ENCODE results near the gene SSR1. TPM values are rescaled to one million over a fixed set of nuclear protein-coding genes. Genes with fewer than 3 reads are reported as not detected.

Gene SSR1
- total and polyA plus RNA-seq, 2 of the 13 experiments (the other 11 are each of a cell fraction or from before 2014, with no cell fraction given) = 203 to 243 TPM

- peak; percentile 50; the same call in 1 of the 2 replicates for TF ChIP-seq ZBED4 (CRISPR knock-in tag; IDR thresholded peaks at IDR 0.05; ENCODE audit: borderline replicate concordance)
- TF ChIP-seq ATF2 (CRISPR knock-in tag; IDR thresholded peaks at IDR 0.05) = peak; percentile 58; the same call in 1 of the 2 replicates
- no peak for TF ChIP-seq SMARCE1 (IDR thresholded peaks at IDR 0.05; ENCODE audit: borderline replicate concordance)
- TF ChIP-seq TEAD2 (CRISPR knock-in tag; IDR thresholded peaks at IDR 0.05) = no peak
- peak; percentile 71; the same call in 1 of the 2 replicates for TF ChIP-seq ISL2 (CRISPR knock-in tag; IDR thresholded peaks at IDR 0.05)
- peak; percentile 76 for TF ChIP-seq NR2C2 (CRISPR knock-in tag; IDR thresholded peaks at IDR 0.05; ENCODE audit: borderline replicate concordance)
- peak; percentile 73 for TF ChIP-seq ZBTB38 (CRISPR knock-in tag; IDR thresholded peaks at IDR 0.05)
- TF ChIP-seq, protein P1, sequence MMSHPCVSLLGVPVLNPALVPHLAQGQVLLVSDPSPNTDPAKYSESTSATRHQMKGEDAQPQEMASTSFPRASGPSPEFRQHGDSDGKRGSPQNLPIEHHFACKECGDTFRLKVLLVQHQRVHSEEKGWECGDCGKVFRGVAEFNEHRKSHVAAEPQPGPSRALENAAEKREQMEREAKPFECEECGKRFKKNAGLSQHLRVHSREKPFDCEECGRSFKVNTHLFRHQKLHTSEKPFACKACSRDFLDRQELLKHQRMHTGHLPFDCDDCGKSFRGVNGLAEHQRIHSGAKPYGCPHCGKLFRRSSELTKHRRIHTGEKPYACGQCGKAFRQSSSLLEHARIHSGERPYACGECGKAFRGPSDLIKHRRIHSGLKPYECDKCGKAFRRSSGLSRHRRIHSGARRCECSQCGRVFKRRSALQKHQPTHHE (CRISPR knock-in tag; IDR thresholded peaks at IDR 0.05; ENCODE audit: borderline replicate concordance) = 0 out of 2 replicates have a peak, but pooled peaks have one; percentile 12
- TF ChIP-seq, protein P2, sequence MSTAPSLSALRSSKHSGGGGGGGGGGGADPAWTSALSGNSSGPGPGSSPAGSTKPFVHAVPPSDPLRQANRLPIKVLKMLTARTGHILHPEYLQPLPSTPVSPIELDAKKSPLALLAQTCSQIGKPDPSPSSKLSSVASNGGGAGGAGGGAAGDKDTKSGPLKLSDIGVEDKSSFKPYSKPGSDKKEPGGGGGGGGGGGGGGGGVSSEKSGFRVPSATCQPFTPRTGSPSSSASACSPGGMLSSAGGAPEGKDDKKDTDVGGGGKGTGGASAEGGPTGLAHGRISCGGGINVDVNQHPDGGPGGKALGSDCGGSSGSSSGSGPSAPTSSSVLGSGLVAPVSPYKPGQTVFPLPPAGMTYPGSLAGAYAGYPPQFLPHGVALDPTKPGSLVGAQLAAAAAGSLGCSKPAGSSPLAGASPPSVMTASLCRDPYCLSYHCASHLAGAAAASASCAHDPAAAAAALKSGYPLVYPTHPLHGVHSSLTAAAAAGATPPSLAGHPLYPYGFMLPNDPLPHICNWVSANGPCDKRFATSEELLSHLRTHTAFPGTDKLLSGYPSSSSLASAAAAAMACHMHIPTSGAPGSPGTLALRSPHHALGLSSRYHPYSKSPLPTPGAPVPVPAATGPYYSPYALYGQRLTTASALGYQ (CRISPR knock-in tag; IDR thresholded peaks at IDR 0.05) = 0 out of 2 replicates have a peak, but pooled peaks have one; percentile 10
- TF ChIP-seq ZBTB7B (CRISPR knock-in tag; IDR thresholded peaks at IDR 0.05) = peak; percentile 82
- peak; percentile 14; the same call in 1 of the 2 replicates for TF ChIP-seq SMC3 (IDR thresholded peaks at IDR 0.05; ENCODE audit: low read length)
- TF ChIP-seq, protein P3, sequence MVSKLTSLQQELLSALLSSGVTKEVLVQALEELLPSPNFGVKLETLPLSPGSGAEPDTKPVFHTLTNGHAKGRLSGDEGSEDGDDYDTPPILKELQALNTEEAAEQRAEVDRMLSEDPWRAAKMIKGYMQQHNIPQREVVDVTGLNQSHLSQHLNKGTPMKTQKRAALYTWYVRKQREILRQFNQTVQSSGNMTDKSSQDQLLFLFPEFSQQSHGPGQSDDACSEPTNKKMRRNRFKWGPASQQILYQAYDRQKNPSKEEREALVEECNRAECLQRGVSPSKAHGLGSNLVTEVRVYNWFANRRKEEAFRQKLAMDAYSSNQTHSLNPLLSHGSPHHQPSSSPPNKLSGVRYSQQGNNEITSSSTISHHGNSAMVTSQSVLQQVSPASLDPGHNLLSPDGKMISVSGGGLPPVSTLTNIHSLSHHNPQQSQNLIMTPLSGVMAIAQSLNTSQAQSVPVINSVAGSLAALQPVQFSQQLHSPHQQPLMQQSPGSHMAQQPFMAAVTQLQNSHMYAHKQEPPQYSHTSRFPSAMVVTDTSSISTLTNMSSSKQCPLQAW (CRISPR knock-in tag; IDR thresholded peaks at IDR 0.05) = peak; percentile 85; the same call in 1 of the 2 replicates
- 0 out of 2 replicates have a peak, but pooled peaks have one; percentile 22 for TF ChIP-seq THAP11 (CRISPR knock-in tag; IDR thresholded peaks at IDR 0.05)
- no peak for TF ChIP-seq ZNF737 (CRISPR knock-in tag; IDR thresholded peaks at IDR 0.05; ENCODE audit: borderline replicate concordance)
- TF ChIP-seq THYN1 (CRISPR knock-in tag; IDR thresholded peaks at IDR 0.05; ENCODE audit: borderline replicate concordance, low read depth) = no peak
- no peak for TF ChIP-seq ZNF75D (CRISPR knock-in tag; IDR thresholded peaks at IDR 0.05; ENCODE audit: borderline replicate concordance)
- no peak for TF ChIP-seq TCF12 (IDR thresholded peaks at IDR 0.05)
- 0 out of 2 replicates have a peak, but pooled peaks have one; percentile 51 for TF ChIP-seq TCF12 (CRISPR knock-in tag; IDR thresholded peaks at IDR 0.05)
Observed at GRCh38 chr6:7270320-7271204, 42.4 kb downstream of the SSR1 start (continued).
